HG03159 (cell line): ENCODE results near the gene MGLL.

ENCODE experiments used
- ATAC-seq: cut with Tn5 transposase; IDR thresholded peaks from one replicate; pipeline ENCODE4 v1.9.1; 2021; ENCODE audit warnings: mild to moderate bottlenecking, moderate library complexity; ENCODE audit not compliant: unreplicated experiment

Gene MGLL

DNA sequence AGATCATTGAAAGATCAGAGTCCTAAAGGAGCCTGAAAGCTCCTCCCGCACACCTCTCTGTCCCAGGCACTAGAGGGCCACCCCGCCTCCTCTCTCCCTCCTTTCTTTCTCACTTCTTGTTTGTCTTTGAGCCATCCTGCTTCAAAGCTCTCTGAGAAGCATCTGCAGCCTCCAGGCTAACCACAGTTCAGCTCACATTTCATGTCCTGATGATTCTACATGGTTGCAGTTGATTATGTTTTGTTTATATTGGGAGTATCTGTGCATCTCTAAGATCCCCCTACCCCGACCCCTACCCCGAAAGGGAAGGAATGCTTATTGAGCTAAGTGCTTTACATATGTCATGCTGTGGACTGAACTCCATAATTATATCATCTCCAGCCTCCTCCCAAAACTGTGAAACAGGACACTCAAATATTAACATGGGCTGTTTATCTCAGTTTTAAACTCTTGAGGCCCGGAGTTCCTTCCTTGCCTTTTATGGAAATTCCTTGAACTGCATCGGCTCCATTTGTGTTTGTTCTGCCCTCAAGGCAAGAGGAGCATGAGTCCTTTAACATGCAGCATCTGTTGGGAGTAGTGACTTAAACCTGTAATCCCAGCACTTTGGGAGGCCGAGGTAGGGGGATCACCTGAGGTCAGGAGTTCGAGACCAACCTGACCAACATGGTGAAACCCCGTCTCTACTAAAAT is 30.9 kb downstream of the MGLL start:
- peak; percentile 86 for ATAC-seq

DNA sequence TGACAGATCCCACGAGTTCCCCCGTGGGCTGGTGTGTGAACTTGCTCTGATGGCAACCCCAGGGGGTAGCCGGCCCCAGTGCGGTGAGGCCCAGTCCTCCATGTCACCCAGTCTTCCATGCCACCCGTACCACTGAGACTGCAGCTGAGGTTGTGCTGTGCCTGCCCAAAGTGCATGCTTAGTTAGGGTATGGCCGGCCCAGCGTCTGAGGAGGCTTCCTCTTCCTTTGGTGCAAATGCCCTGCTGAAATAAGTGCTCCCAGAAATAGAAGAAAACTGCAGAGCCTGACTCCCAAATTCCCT is 31.5 kb downstream of the MGLL start:
- ATAC-seq = no peak

DNA sequence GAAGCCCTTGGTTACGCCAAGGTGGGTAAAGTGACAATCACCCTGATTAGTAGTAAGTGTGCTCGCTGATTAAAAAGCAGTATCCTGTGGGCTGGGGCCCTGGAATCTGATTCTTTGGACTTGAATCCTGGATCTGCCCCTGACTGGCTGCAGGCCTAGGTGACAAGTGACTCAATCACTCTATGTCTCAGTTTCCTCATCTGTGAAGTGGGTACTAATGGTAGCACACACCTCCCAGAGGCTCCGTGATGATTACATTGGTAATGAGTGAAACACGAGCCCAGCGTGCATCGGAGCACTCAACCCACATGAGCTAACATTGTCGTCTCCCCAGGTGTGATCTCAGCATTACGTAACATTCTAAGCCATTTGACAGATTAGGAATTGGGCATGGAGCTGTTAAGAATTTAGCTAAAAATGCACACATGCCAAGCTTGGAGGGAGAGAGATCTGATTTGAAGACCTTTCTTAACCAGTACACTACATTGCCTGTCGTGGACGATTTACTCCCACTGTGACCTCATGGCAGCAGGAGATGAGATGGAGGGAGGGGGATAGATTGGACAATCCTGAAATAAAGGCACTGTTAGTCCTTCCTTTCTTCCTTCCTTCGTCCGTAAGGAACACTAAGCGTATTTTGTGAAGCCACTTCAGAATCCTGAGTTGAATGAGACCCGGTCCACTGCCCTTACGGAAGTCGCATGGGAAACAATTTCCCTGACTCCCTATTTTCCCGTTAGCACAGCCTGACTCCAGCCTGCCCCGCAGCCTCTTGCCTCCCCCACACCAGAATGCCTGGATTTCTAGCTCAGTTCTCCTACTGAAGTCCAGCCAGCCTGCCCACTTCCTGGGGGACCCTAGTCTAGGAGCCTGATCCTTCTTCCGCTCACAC is 32.1 kb downstream of the MGLL start:
- ATAC-seq = no peak

DNA sequence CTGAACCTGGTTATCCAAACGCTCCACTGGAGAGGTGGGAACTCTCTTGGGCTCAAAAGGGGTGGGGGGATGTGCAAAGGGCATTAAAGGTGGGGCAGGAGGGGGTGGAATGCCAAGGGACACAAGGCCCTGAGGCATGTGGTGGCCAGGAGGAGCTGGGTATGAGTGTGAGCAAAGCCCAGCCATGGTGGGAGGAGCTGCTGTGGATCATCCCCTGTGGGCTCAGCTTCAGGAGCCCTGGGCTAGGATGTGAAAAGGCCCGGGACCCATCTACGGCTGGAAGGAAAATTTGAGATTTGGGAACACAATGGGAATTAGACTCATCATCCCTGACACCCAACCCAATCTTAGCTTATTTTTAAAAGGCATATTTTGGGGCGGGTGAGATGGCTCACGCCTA is 33.3 kb downstream of the MGLL start:
- ATAC-seq = no peak

DNA sequence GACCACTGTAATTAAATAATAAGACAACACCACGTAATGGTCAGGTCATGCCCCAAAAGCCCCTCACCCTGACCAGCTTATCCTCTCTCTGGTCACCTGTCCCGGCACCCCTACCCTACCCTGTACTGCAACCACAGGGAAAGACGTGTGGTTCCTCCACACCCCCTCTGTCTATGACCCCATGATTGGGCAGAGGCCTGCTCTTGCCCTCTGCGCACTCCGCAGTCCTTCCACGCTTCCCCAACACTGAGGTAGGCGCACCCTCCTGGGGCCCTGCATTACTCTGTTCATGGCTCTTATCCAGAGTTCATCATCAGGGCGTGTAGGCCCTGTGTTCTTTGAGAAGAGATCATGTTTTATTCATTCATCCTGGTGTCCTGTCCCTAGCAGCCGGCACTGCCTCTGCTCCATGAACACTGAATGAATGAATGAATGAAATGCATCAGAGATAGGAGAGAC is 33.8 kb downstream of the MGLL start:
- no peak for ATAC-seq

DNA sequence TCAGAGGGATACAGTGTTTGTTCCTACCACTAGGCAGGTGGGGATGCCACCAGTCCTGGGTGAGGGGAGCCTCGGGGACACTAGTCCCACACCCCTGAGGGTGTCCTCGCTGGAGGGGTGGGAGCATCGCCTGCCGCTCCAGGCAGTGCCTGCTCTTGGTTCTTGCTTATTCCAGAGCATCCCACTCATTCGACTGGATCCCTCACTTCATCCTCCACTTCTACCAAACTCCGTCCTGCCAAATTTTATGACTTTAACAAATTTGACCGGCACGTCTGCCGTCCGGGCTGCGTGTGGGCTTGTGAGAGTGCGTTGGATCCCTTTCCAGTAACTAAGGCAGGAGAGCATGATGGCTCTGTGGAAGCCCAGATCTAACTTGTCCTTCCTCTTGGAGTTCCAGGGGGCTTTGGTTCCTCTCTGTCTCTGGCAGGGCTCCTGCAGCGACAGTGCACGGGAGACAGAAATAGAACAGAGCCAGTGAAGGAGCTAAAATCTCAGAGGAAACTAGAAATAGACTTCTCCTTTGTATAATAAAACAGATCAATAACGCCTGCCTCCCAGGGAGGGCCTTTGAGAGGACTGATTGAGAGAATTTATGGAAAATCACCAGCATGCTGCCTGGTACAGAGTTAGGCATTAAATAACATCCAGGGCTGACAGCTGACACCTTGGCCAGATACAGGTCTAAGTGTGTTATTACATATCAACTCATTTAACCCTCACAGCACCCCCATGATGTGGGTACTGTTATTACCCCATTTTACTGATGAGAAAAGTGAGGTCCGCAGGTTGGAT is 34.5 kb downstream of the MGLL start:
- no peak for ATAC-seq

DNA sequence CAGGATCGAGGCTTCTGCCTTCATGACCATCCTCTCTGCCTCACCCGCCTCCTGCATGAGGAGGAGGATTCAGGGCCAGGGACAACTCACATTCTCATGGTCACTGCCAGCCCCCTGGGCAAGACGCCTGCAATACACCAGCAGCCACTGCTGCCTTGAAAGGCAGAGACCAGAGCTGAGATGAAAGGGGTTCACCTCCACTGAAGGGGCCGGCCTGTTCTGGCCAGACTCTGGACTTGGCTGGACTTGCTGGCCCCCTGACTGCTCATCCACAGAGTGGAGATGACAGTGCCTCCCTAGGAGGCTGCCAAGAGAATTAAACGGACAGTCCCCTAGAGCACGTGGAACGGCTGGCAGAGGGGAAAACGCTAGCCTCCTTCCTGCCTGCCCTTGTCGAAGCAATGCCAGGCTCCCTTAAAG is 35.2 kb downstream of the MGLL start:
- no peak for ATAC-seq

DNA sequence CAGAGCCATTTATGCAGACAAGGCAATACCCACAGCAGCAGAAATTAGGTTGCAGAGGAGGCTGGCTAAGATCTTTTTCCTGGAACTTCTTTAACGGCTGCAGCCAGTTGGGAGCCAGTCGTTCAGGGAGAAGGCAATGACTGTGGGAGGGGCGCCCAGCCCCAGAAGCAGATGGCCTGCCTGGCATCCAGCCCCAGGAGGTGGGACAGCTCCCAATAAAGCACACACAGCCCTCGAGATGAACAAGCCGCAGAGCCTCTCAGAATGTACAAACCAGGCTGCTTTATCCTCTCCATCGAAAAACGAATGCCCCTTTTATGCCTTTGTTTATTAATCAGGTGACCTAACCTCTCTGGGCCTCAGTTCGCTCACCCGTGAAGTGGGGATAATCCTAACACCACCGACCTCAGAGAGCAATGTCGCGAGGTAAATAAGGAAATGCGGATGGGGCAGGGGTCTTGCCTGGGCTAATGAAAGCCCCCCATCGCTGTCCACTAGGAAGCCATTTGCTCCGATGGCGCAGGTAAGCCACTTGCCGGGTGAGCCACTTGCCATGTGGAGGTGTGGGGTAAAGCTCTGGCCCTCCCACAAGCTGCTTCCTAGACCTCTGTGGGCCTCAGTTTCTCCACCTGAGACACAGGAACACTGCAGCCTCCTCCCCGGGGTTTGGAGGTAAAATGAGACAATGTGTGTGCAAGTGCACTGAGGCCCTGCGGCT is 35.8 kb downstream of the MGLL start:
- no peak for ATAC-seq

DNA sequence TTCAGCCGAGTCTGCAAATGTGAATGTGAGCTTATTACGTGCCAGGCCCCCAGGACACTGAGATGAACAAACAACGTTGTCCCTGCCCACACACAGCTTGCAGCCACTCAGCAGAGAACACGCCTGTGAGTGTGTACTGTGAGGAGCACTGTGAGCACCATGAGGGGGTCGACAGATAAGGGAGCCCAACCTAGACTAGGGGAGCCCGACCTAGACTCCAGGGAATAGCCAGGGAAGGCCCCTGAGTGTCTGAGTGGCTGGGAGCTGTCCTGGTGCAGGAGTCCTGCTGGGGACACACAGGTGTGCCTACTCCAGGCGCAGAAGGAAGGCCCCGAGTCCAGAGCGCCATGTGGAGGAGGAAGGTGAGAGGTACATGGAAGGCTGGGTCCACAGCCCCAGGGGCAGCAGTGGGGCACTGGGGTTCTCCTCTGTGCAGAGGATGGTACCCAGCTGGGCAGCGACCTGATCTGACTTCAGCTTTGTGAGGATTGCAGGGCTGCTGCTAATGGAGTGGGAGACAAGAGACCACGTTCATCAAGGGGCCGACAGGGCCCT is 36.5 kb downstream of the MGLL start:
- no peak for ATAC-seq

DNA sequence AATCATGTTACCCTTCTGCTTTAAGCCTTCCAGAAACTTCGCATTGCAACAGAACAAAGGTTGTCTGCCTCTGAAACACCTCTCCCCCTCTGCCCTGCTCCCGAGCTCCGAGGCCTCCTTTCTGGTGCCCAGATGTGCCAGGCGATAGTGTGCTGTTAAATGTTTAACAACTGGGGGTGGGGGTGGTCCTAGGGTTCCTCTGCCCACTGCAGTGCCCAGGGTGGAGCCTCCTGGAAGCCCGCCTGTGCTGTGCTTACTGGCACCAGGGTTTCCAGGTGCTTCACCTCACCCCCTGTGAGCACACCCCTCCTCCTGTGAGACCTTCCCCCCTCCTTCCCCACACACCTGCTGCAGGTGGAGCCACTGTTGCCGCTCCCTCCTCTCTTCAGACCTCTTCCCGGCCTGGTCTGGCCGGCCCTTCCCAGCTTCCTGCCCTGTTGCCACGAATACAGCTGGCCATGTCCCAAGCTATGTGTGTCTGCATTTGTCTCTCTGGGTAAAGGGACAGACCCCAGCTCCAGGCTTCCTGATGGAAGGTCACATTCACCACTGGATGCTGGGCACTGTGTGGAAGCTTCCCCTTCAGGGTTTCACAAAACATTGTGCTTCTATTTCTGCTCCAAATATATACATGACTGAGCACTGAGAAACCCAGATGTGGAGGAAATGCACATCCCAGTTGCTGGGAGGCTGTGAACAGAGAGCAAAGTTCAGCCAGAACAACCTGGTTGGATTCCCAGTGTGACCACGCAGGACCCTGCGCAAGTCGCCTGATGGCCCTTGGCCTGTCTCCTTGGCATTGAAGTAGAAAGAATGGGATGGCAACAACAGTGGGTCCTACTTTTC is 37.2 kb downstream of the MGLL start:
- ATAC-seq = no peak

DNA sequence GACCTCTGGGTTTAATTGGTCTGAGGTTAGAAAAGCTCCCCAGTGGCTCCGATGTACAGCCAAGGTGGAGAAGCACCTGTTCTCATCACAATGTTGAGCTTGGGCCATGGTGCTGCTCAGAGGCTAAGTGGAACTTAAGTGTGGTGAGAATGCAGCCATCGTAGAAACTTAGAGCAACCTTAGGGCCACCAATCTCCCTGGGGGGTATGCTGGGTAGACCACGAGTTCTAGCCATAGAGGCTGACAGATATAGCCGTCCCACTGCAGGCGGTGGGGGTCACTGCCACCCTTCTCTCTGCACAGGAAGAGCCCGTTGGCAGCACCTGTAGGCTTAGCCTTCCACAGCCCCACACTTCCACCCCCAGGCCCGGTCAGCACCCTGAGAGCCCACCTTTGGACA is 38.0 kb downstream of the MGLL start:
- ATAC-seq = no peak

DNA sequence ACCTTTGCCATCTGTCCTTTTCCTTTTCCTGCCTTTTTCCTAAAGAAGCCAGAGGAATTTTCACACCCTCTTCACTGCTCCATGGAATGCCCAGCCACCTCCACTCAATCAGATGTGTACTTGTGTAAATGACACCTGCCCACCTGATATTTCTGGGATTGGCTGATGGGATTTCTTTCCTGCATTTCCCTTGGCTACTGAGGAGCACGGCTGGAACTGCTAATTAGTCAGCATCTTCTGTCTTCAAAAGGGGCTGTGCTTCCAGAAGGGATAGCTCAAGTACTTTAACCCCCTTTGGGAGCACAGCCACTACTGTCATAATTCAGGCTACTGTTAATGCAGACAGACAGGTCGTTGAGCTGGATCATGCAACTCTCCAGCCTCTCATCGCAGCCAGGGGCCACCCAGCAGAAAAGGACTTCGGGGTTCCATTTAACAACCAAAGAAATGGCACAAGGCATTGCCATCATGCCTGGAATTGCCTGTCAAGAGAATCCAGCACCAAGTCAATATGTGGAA is 38.6 kb downstream of the MGLL start:
- no peak for ATAC-seq

DNA sequence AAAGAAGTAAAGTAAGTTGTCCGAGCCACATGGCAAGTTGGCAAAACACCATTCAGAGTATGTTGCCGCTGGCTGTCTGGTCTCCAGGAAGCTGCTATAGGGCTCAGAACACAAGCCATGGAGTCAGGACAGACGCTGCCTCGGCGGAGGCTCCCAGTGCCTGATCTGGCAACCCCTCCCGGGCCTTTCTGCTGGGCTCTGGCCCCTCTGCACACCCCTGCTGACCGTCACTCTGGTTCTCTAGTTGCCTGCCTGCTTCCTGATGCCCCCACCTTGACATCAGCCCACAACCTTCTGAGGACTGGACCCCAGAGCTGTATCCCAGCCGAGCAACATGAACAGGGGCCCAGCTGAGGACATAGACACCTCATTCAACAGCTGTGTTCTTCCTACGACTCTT is 39.1 kb downstream of the MGLL start:
- no peak for ATAC-seq

DNA sequence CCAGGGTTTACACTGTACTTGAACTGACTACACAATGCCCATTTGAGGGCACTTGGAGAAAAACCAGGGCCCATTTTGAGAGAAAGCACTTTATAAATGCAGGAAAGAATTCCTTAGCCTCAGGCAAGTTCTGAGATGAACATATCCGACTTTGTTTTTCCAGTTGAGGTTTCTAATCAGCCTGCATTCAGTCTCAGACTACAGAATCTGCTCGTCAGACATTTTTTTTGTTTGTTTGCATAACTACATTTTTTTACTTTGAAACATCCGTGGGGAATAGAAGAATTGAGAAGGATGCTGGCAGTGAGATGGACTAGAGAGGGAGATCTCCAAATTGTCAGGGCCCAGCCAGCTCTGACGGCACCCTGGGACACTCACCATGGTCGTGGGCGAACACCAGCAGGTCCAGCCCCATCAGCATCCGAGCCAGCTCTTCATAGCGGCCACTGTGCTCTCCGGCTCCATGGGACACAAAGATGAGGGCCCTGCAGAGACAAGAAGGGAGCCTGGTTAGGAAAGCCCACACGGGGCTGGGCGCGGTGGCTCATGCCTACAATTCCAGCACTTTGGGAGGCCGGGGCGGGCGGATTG is 40.8 kb downstream of the MGLL start:
- no peak for ATAC-seq

DNA sequence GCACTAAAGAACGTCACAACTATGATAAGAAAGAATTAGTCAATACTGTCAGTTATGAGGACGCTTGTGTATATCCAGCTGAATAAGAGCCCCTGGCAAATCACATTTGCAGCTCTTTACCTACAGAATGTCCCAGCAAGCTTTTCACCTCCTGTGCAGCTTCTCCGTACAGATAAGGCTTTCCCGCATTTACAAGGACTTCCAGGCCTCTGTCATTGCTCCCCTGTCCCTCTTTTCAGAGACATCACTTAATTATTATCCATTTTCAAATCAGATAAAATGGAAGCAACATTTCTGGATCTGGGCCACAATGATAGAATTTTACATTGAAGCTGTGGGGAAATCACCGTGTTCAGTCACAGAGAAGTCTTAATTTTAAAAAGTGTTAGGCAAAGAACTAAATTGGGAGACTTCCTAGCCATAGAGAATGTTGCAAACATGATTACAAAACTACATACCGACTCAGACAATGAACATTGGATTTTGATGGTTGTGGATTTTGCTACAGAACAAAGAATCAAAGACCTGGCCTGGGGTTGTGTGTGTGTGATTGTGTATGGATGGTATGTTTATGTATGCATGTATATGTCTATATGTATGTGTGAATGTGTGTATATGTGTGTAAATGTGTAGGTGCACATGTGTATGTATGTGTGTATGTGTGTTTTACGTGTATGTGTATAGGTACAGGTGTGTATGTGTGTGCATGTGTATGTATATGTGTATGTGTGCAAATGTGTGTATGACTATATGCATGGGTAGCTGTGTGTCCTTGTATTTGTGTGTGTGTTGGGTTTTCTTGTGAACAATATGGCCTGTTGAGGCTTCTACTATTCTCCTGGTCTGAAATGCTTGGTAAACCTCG is 41.5 kb downstream of the MGLL start:
- no peak for ATAC-seq

DNA sequence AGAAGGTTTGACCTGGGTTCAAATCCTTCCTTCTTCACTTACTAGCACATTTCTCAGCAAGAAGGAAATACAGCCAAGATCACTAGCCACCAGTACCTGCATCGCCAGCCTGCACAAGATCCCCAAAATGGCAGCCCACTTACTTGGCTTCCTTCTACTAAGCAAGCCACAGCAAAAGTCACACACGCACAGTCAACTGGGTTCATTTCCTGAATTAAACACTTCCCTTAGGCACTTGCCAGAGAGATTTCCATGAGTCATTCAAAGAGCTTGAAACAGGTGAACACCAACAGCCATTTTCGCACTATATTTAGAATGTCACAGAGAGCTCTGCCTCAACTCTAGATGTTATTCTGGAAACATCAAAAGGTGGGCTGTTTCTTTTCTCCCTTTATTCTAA is 42.6 kb downstream of the MGLL start:
- no peak for ATAC-seq

DNA sequence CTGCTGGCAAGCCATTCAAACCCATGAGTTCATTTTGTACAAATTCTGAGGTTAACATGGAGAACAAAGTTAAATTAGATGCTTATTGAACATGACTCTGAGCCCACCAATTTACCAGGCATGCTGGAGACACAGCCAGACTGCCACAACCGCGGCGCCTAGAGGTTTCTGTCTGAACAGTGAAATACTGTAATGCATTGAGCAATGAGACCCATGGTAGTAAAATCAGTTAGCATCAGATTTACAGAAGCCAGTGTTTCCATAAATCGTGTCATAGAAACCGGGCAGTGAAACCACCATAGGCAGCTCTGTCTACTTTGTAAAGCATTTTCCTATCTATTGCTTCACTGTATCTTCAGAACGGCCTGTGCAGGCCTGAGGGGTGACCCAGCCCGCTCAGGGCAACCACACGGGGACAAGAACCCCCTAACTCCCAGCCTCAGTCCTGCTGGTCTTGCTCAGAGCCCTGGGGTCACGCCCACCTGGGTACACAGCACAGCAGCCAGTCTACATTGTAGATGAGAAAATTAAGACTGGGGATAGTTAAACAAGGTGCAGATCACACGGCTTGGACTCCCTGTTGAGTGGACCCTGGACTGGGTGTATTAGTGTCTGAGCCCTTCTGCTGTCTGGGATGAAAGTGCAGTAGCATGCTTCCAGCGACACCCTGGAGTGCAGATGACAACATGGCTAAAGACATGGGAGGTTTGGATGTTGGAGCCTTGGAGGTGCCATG is 44.2 kb downstream of the MGLL start:
- ATAC-seq = no peak

DNA sequence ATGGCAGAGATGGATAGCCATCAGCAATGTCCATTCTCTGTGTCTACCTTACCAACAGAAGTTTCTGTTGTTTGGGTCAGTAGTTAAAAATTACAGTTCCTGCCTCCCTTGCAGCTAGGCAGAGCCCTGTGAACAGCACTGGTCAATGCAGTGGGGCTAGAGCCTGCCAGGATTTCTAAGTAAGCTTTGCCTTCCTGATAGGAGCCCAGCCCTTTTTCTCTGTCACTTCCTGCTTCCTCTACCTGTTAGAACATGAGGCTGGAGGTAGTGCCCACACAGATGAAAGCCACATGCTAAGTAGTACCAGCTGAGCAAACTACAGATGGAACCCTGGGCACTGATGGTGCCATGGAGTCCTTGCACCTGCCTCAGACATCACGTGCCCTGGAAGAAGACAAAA is 45.0 kb downstream of the MGLL start:
- no peak for ATAC-seq
